Keratinocyte (primary cell): ENCODE data around the gene COPS3. TPM values are rescaled to one million over a fixed set of nuclear protein-coding genes. Genes with fewer than 3 reads are reported as not detected.

Source experiments
- DNase-seq: peaks from one replicate; pipeline ENCODE4 v3.0.0-alpha.2; 2011; ENCODE audit warnings: low read depth, missing footprints, low spot score
- FAIRE-seq: peaks from 2 replicates; lab custom pipeline; 2011; peaks lifted over from hg19 to GRCh38; lab: Jason Lieb, UNC
- H2AFZ ChIP-seq: 2 replicates; pipeline ENCODE4 v1.6.0; 2012; ENCODE audit warnings: low read length, control low read depth, inconsistent platforms; ENCODE audit not compliant: control insufficient read depth
- H3K27ac ChIP-seq: 2 replicates; pipeline ENCODE4 v1.5.1; 2011; ENCODE audit warnings: low read length; ENCODE audit not compliant: control insufficient read depth, insufficient read depth
- H3K27me3 ChIP-seq: 3 replicates; pipeline ENCODE4 v1.6.0; 2011; ENCODE audit warnings: low read length; ENCODE audit not compliant: control insufficient read depth, insufficient read depth; ENCODE audit errors: extremely low read depth
- H3K36me3 ChIP-seq, 2 experiments: 2 replicates in 1 of 2; 3 replicates in 1 of 2; pipeline ENCODE4 v1.5.1; 2011; ENCODE audit warnings: low read length in 2 of 2, mild to moderate bottlenecking in 1 of 2; ENCODE audit not compliant: control insufficient read depth in 2 of 2, insufficient read depth in 2 of 2; ENCODE audit errors: extremely low read depth in 1 of 2
- H3K4me1 ChIP-seq: 3 replicates; pipeline ENCODE4 v1.5.1; 2011; ENCODE audit warnings: low read length; ENCODE audit not compliant: control insufficient read depth, insufficient read depth; ENCODE audit errors: extremely low read depth
- H3K4me2 ChIP-seq: 3 replicates; pipeline ENCODE4 v1.6.0; 2011; ENCODE audit warnings: low read depth, low read length; ENCODE audit not compliant: control insufficient read depth, insufficient read depth; ENCODE audit errors: extremely low read depth
- H3K4me3 ChIP-seq, 3 experiments: fragments of 200-600 bp in 1 of 3; sonication (generic) in 1 of 3; 2 replicates in 2 of 3; 3 replicates in 1 of 3; pipeline ENCODE4 v1.5.1; 2011 to 2016; ENCODE audit warnings: low read length in 3 of 3, mild to moderate bottlenecking in 3 of 3, control low read depth in 2 of 3, inconsistent platforms in 1 of 3, low read depth in 1 of 3, mixed read lengths in 1 of 3, mixed run types in 1 of 3, moderate library complexity in 1 of 3; ENCODE audit not compliant: control insufficient read depth in 2 of 3, insufficient read depth in 2 of 3; ENCODE audit errors: extremely low read depth in 1 of 3
- H3K79me2 ChIP-seq: 2 replicates; pipeline ENCODE4 v1.6.0; 2012; ENCODE audit warnings: low read length; ENCODE audit not compliant: control insufficient read depth, insufficient read depth
- H3K9ac ChIP-seq: 3 replicates; pipeline ENCODE4 v1.6.0; 2011; ENCODE audit warnings: low read length; ENCODE audit not compliant: control insufficient read depth, insufficient read depth; ENCODE audit errors: extremely low read depth
- H3K9me1 ChIP-seq: 3 replicates; pipeline ENCODE4 v1.6.0; 2011; ENCODE audit warnings: low read length; ENCODE audit not compliant: control insufficient read depth, insufficient read depth; ENCODE audit errors: extremely low read depth
- H3K9me3 ChIP-seq: 2 replicates; pipeline ENCODE4 v1.5.1; 2012; ENCODE audit warnings: low read depth, low read length; ENCODE audit not compliant: control insufficient read depth
- H4K20me1 ChIP-seq: 3 replicates; pipeline ENCODE4 v1.6.0; 2011; ENCODE audit warnings: low read length; ENCODE audit not compliant: control insufficient read depth, insufficient read depth; ENCODE audit errors: extremely low read depth
- EZH2 ChIP-seq: IDR thresholded peaks from one replicate; pipeline ENCODE4 v1.6.1; 2012; ENCODE audit warnings: inconsistent platforms, mild to moderate bottlenecking, low read length, moderate library complexity
- dilution Hi-C: fragments of 300-500 bp; cut with MboI; formaldehyde crosslinking; loops from one replicate; pipeline ENCODE4 v1.7.0; 2020; ENCODE audit warnings: low sequenced_read_pairs; ENCODE audit not compliant: extremely low pct_ligation_motif_present
- polyA plus RNA-seq, 5 experiments: library from polyadenylated mRNA; depleted of rRNA in 3 of 5; stranded (reverse) in 3 of 5; stranded (forward) in 1 of 5; unstranded in 1 of 5; fragments of >200 nt; gene quantifications; 1 replicate in 1 of 5; 2 replicates in 3 of 5; 3 replicates in 1 of 5; pipeline versions ENCODE4 v1.2.1 to v1.2.3, GENCODE V29; 2011 to 2012; ENCODE audit warnings: missing spikeins in 2 of 5, low read depth in 1 of 5, low replicate concordance in 1 of 5
- TF ChIP-seq, protein P1 (sequence below), 3 experiments: IDR thresholded peaks in 1 of 3; conservative IDR thresholded peaks in 1 of 3; optimal IDR thresholded peaks in 1 of 3; 2 replicates in 2 of 3; 3 replicates in 1 of 3; pipeline versions ENCODE3 to v1.5.1; 2011; ENCODE audit warnings: low read length in 3 of 3, mild to moderate bottlenecking in 3 of 3, moderate library complexity in 2 of 3, control low read depth in 1 of 3, inconsistent platforms in 1 of 3; ENCODE audit not compliant: insufficient read depth in 2 of 3; ENCODE audit errors: extremely low read depth in 1 of 3

COPS3 gene
- polyA plus RNA-seq, 1 donor (not counting 4 experiments of a cell fraction or from before 2014, with no cell fraction given), result 89.7 TPM

GRCh38 chr17:17205368-17206123 lies 75.5 kb downstream of the COPS3 start:
- Histone ChIP-seq H3K9ac (peak overlapping the region; percentile 85), H3K79me2 (no peaks in the 10 kb centered on the region), H3K9me1 (no peaks in the 10 kb centered on the region), H3K4me3 (peak overlapping the region; percentile 49 to 69 (median 63)), H3K27me3 (no peaks in the 10 kb centered on the region), H3K4me2 (peak overlapping the region; percentile 91), H3K4me1 (peaks cover 16% of the 10 kb centered on the region), H3K9me3 (no peaks in the 10 kb centered on the region), H3K27ac (peak overlapping the region; percentile 40), H2AFZ (peak overlapping the region; percentile 56), H3K36me3 (peaks cover 0 to 1% of the 10 kb centered on the region in 2 experiments), H4K20me1 (no peaks in the 10 kb centered on the region)
- TF ChIP-seq, protein P1, sequence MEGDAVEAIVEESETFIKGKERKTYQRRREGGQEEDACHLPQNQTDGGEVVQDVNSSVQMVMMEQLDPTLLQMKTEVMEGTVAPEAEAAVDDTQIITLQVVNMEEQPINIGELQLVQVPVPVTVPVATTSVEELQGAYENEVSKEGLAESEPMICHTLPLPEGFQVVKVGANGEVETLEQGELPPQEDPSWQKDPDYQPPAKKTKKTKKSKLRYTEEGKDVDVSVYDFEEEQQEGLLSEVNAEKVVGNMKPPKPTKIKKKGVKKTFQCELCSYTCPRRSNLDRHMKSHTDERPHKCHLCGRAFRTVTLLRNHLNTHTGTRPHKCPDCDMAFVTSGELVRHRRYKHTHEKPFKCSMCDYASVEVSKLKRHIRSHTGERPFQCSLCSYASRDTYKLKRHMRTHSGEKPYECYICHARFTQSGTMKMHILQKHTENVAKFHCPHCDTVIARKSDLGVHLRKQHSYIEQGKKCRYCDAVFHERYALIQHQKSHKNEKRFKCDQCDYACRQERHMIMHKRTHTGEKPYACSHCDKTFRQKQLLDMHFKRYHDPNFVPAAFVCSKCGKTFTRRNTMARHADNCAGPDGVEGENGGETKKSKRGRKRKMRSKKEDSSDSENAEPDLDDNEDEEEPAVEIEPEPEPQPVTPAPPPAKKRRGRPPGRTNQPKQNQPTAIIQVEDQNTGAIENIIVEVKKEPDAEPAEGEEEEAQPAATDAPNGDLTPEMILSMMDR (optimal IDR thresholded peaks at IDR 0.05 in 1 of 3, IDR thresholded peaks at IDR 0.05 in 1 of 3, conservative IDR thresholded peaks at IDR 0.05 in 1 of 3; ENCODE audit: extremely low read depth in 1 of 3, insufficient read depth in 2 of 3, low read length in 3 of 3), result no peak
- no peak for TF ChIP-seq EZH2
- DNase-seq, result no peak
- dilution Hi-C loops, result no loop called here
- no peak for FAIRE-seq

GRCh38 chr17:17204635-17205231 lies 76.3 kb downstream of the COPS3 start:
- Histone ChIP-seq H3K4me3 (peak overlapping the region; percentile 49 to 69 (median 63)), H3K4me2 (peak overlapping the region; percentile 91), H3K36me3 (peaks cover 0 to 1% of the 10 kb centered on the region in 2 experiments), H3K9ac (peak overlapping the region; percentile 85), H3K27ac (peak overlapping the region; percentile 10), H3K9me3 (no peaks in the 10 kb centered on the region), H4K20me1 (no peaks in the 10 kb centered on the region), H3K9me1 (no peaks in the 10 kb centered on the region), H3K27me3 (no peaks in the 10 kb centered on the region), H3K4me1 (peaks cover 16% of the 10 kb centered on the region), H2AFZ (peak overlapping the region; percentile 49), H3K79me2 (no peaks in the 10 kb centered on the region)
- no peak for TF ChIP-seq EZH2
- TF ChIP-seq, protein P1 (optimal IDR thresholded peaks at IDR 0.05 in 1 of 3, IDR thresholded peaks at IDR 0.05 in 1 of 3, conservative IDR thresholded peaks at IDR 0.05 in 1 of 3; ENCODE audit: extremely low read depth in 1 of 3, insufficient read depth in 2 of 3, low read length in 3 of 3), result no peak
- dilution Hi-C loops, result no loop called here
- FAIRE-seq, result no peak
- no peak for DNase-seq
